Mammary epithelial cell (primary cell): ENCODE data around the gene LGSN.

Experiments
- CTCF ChIP-seq, 2 donors: IDR thresholded peaks in 1 of 2; conservative IDR thresholded peaks in 1 of 2; 2 replicates each; pipeline ENCODE4 v1.5.1; 2011 to 2012; ENCODE audit warnings: inconsistent platforms in 2 of 2, low read length in 2 of 2, mild to moderate bottlenecking in 2 of 2, control low read depth in 1 of 2, low read depth in 1 of 2; ENCODE audit not compliant: insufficient read depth in 1 of 2; ENCODE audit errors: extremely low read depth in 1 of 2
- EZH2 ChIP-seq: IDR thresholded peaks from 2 replicates; pipeline ENCODE4 v1.6.1; 2012; ENCODE audit warnings: low read length, inconsistent platforms, borderline replicate concordance

DNA sequence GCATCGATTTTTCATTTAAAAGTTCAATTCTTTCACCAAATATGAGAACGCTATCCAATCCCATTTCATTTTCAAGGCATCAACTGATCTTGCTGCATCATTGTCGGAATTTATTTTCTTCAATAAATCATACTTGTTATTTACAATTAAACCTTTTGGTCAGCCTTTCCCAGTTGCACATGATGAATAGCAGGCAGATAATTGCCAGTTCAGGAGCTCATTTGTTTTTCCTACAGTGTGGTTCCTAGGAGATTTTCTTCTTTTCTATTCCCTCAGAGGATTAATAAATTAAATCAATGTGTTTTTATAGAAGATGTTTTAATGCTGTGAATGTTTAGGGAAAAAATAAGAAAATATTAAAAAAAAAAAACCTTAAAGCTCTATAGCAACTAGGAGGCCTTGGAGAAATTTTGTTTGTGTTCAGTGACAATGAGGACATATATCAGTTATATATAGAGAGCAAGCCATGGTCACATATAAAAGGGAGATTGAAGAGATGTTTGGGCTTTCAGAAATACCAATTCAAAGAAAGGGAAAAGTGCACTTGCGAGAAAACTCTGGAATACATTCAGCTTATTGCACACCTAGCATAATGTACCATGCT is 30.4 kb downstream of the LGSN start:
- no peak for TF ChIP-seq CTCF (conservative IDR thresholded peaks at IDR 0.05 in 1 of 2, IDR thresholded peaks at IDR 0.05 in 1 of 2; ENCODE audit: extremely low read depth in 1 of 2, insufficient read depth in 1 of 2, low read depth in 1 of 2, low read length in 2 of 2)
- no peak for TF ChIP-seq EZH2
